HFFc6 (cell line): ENCODE measurements around the gene TRMU. TPM values are rescaled to one million over a fixed set of nuclear protein-coding genes. Genes with fewer than 3 reads are reported as not detected.

Experiments used
- DNase-seq: peaks from one replicate; pipeline ENCODE4 v3.0.0-alpha.2; 2018
- H3K27ac Mint-ChIP-seq: 2 replicates; pipeline ENCODE4 v1.8.0; 2020; ENCODE audit warnings: mild to moderate bottlenecking, mixed read lengths
- H3K27me3 Mint-ChIP-seq: 2 replicates; pipeline ENCODE4 v1.8.0; 2021; ENCODE audit warnings: mild to moderate bottlenecking, moderate library complexity, mixed read lengths; ENCODE audit not compliant: insufficient read depth
- H3K36me3 Mint-ChIP-seq: 2 replicates; pipeline ENCODE4 v1.8.0; 2021; ENCODE audit warnings: low read depth, mixed read lengths
- H3K4me1 Mint-ChIP-seq: 2 replicates; pipeline ENCODE4 v1.8.0; 2020; ENCODE audit warnings: low read depth, mixed read lengths
- H3K4me3 Mint-ChIP-seq: 2 replicates; pipeline ENCODE4 v1.8.0; 2020; ENCODE audit warnings: mild to moderate bottlenecking, moderate library complexity, mixed read lengths
- H3K9me3 Mint-ChIP-seq: 2 replicates; pipeline ENCODE4 v1.8.0; 2020; ENCODE audit warnings: mild to moderate bottlenecking, mixed read lengths
- total RNA-seq, 6 experiments: library from RNA; stranded (reverse); fragmentation: NEBNext Ultra II Directional; extraction: Animal tissue kit (Norgen Biotek cat#: 25700); gene quantifications; 2 replicates in 1 of 6; 3 replicates in 5 of 6; pipeline ENCODE4 v1.2.3, GENCODE V29; 2021
- TF ChIP-seq, protein P1 (sequence below): fragments of 200-600 bp; sonication (generic); IDR thresholded peaks from 2 replicates; pipeline ENCODE4 v1.5.0; 2021; ENCODE audit warnings: antibody characterized with exemption, mild to moderate bottlenecking

TRMU gene
- total RNA-seq, 6 experiments from 2014 or later = 26.4 to 36.4 (median 32.4) TPM

DNA sequence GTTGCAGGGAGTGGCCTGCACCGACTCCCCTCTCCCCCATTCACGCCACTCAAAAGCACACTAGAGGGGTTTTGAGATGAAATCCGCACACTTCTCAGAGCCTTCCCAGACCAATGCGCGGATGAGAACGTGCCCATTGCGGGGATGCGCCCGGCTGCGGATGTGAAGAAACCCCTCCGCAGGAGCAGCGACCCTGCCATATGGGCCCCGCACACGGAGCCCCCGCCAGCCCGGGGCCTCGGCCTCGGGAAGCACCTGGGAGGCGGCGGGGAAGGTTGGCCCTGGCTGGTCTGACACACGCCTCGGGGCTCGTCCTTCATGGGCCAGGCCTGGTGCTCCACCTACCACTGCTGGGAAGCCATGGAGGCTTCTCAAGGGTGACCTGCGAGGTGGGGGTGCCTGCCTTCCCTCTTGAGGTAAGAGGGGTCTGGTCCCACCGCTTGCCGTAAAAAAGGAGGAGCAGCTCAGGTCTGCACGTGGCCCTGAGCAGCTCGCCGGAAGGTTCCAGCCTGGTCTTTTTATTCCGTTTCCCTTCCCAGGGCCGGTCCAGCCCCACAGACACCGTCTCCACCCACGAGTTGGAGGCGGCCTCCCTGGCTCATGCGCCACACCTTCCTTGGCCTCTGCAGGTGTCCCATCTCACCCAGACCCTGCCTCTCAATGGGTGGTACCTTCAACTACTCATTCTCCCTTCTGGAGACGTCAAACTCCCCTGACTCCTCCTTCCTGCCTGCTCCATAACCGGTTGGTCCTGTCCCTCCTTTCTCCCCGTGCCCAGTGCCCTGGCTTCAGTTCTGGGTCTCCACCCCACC is 39.4 kb downstream of the TRMU start:
- DNase-seq = no peak
- Mint-ChIP-seq H3K4me3 (no peak overlapping the region), H3K4me1 (peaks cover 4% of the 10 kb centered on the region; the same call in 1 of the 2 replicates), H3K27ac (no peak overlapping the region), H3K36me3 (peaks cover 18% of the 10 kb centered on the region), H3K27me3 (peaks cover 1% of the 10 kb centered on the region; the same call in 1 of the 2 replicates), H3K9me3 (peaks cover 12% of the 10 kb centered on the region)
- TF ChIP-seq, protein P1, sequence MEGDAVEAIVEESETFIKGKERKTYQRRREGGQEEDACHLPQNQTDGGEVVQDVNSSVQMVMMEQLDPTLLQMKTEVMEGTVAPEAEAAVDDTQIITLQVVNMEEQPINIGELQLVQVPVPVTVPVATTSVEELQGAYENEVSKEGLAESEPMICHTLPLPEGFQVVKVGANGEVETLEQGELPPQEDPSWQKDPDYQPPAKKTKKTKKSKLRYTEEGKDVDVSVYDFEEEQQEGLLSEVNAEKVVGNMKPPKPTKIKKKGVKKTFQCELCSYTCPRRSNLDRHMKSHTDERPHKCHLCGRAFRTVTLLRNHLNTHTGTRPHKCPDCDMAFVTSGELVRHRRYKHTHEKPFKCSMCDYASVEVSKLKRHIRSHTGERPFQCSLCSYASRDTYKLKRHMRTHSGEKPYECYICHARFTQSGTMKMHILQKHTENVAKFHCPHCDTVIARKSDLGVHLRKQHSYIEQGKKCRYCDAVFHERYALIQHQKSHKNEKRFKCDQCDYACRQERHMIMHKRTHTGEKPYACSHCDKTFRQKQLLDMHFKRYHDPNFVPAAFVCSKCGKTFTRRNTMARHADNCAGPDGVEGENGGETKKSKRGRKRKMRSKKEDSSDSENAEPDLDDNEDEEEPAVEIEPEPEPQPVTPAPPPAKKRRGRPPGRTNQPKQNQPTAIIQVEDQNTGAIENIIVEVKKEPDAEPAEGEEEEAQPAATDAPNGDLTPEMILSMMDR = no peak

DNA sequence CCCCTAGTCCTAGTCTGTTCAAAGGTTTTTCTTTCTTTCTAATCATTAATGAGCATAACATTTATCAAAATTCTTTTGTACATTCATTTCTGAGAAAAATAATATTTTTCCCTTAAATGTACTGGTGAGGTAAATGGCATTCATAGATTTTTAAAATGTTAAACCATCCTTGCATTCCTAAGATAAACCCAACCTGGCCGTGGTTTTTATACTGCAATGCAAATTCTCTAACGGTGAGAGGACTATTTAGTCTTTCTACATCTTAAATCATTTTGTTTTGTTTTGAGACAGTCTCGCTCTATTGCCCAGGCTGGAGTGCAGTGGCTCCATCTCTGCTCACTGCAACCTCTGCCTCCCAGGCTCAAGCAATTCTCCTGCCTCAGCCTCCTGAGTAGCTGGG is 40.6 kb downstream of the TRMU start:
- H3K4me1 Mint-ChIP-seq = peaks cover 4% of the 10 kb centered on the region; the same call in 1 of the 2 replicates
- H3K27me3 Mint-ChIP-seq = peaks cover 3% of the 10 kb centered on the region; the same call in 1 of the 2 replicates
- H3K4me3 Mint-ChIP-seq = no peak overlapping the region
- peaks cover 18% of the 10 kb centered on the region for H3K36me3 Mint-ChIP-seq
- H3K27ac Mint-ChIP-seq = no peak overlapping the region
- TF ChIP-seq, protein P1 = no peak
- peaks cover 12% of the 10 kb centered on the region for H3K9me3 Mint-ChIP-seq
- DNase-seq = no peak

DNA sequence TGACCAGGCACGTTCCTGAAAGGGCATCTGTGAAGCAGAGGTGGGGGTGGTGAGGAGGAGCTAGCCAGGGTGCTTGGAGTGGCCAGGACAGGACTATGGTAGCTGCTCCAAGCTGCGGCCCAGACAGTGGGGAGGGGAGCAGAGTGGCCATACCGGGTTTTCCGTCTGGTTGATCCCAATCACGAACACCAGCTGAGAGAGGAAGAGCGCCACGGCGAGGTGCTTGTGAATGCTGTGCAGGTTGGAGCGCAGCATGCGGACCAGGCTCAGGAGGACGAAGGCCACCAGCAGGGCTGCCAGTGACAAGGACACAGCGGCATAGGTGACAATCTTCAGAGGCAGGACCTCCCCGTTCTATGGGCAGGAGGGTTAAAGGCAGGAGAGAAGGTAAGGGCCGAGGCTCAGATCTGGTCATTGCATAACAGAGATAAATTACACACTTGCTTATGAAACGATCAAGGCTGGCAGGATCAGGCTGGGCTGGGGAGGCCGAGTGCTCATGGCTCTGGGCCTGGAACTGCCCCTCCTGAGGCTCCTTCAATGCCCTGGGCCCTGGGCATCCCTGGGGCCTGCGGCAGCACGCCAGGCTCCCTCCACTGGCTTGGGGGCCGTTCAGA is 41.5 kb downstream of the TRMU start:
- Mint-ChIP-seq H3K36me3 (peaks cover 18% of the 10 kb centered on the region), H3K27ac (no peak overlapping the region), H3K9me3 (peaks cover 12% of the 10 kb centered on the region), H3K4me3 (no peak overlapping the region), H3K4me1 (peaks cover 4% of the 10 kb centered on the region; the same call in 1 of the 2 replicates), H3K27me3 (peaks cover 4% of the 10 kb centered on the region; the same call in 1 of the 2 replicates)
- TF ChIP-seq, protein P1 = no peak
- DNase-seq = no peak

DNA sequence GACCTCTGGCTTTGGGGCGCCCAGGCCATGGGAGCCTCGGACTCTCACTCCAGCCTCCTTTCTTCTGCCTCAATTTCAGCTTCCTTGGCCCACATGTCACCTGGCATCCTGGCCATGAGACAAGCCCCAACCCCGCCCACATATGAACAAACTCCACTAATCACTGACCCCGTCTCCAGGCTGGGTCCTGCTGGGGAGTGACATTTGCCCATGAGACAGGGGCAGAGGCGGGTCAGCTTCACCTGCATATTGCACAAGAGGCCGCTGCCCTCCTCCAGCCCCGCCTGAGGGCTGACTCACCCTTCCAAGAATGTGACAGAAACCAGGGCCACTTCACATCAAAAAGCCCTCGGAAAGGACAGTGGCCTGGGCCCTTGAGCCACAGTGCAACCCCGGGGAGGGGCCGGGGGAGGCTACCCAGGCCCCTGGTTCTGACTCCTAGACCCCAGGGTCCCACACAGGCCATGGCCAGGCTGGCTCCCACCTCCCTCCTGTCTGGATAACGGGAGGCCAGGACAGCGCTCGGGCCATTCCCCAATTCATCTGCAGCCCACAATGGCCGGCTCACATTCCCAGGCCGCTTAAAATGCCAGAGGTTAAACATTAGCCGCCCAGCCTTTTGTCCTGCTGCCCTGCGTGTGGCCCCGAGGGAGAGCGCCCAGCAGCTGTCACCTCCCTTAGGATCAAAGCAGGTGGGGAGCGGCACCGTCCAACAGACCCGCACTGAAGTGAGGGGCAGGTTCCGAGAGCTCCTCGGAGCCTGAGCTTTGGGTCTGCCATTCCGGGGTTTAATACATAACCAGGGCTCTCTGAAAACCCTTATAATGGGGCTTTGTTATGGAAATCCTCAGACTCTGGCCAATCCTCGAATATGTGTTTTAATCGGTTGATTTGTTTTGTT is 42.3 kb downstream of the TRMU start:
- TF ChIP-seq, protein P1 = no peak
- Mint-ChIP-seq H3K4me1 (peaks cover 4% of the 10 kb centered on the region; the same call in 1 of the 2 replicates), H3K36me3 (peaks cover 23% of the 10 kb centered on the region), H3K27ac (no peak overlapping the region), H3K4me3 (no peak overlapping the region), H3K27me3 (peaks cover 4% of the 10 kb centered on the region; the same call in 1 of the 2 replicates), H3K9me3 (peaks cover 12% of the 10 kb centered on the region)
- no peak for DNase-seq

DNA sequence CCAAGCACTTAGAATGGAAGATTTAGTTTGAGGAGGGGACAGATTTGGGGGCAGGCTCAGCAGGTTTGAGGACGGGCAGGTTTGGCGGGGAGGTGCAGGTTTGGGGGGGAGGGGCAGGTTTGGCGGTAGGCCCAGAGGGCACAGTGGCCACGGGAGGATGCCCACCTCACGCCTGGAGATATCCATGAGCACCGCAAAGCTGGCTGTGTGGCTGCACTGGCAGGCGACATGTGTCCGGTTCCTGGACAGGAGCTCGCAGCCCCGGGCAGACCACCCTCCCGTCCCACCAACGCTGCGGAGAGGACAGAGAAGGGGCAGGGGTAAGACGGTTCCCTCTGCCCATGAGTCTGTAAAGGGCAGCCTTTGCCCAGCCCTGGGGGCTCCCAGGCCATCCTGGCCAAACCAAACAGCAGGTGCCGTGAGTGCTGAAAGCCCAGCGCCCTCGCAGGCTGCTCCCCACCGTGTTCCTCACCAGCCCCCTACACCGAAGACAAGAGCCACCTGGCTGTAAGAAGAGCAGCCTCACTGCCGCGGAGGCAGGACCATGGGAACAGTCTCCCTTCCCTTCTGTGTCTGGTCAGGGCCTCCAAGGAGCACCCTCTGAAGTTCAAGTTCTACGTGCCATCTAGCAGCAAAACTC is 43.0 kb downstream of the TRMU start:
- TF ChIP-seq, protein P1 = no peak
- peaks cover 4% of the 10 kb centered on the region; the same call in 1 of the 2 replicates for H3K4me1 Mint-ChIP-seq
- H3K4me3 Mint-ChIP-seq = no peak overlapping the region
- peaks cover 25% of the 10 kb centered on the region for H3K36me3 Mint-ChIP-seq
- H3K27me3 Mint-ChIP-seq = peaks cover 4% of the 10 kb centered on the region; the same call in 1 of the 2 replicates
- no peak for DNase-seq
- peaks cover 12% of the 10 kb centered on the region for H3K9me3 Mint-ChIP-seq
- H3K27ac Mint-ChIP-seq = no peak overlapping the region
